HCEC 1CT (cell line): ENCODE results near the gene MAP4K5.
A peak's percentile ranks its signal among the peaks of the same experiment; 100 is the strongest.
"Not testable (repeated sequence)": the region's sequence is repeated elsewhere in the genome, so short reads cannot be mapped to it uniquely, and the experiment has no call there.

ENCODE experiments used
- DNase-seq: peaks from one replicate; pipeline ENCODE4 v3.0.0-alpha.2; 2017

Gene MAP4K5

DNA sequence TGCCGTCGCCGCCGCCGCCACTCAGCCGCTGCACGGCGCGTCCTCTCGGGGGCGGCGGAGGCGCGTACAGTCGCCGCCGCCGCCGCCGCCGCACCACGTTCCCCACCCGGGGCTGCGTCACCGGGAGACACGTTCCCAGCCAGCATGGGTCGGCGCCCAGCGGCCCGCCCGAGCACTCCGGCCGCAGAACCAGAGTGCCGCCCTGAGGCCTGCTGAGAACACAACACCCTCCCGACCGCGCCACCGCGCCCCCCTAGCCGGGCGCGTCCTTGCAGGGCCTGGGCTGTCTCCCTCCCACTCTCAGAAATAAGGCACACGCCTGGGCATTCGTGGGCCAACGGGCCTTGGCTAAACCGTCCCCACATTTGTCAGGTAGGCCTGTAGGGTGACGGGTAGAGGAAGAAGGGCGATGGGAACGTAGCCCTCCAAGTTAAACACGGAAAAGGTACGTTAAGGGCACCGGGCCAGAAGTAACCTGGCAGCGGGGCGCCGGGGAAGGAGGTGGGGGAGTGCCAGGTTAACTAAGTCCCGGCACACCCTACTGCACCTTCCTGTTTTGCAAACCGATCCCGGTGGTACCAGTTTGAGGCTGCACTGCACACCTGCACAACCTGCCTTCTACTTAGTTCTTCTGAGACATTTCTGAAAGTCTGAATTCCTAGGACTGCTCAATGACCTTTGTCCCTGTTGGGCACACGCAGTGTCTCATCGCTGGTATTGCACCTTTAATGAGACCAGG, at the start of gene MAP4K5:
TSS of gene MAP4K5 (minus strand) at position 68 of the 739 bp plus-strand sequence. CDS start 520 bp downstream, outside the sequence.
- DNase-seq = peak; percentile 89

DNA sequence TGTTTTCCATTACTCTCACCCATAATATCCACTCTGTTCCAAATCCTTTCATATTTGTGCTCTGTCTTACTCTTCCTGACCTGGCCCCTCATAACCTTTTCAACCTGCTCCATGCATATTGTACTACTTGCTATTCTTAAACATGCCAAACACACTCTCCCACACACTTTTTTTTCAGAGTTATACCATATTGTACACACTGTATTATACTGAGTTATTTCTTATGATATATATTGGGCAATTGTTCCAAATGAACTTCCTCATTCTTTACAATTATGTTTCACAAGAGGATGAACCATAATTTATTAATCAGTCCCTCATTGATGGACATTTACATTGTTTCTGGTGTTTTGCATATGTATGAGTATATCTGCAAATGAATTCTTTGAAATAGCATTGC, 46.1 kb upstream of the MAP4K5 start:
- no peak for DNase-seq

DNA sequence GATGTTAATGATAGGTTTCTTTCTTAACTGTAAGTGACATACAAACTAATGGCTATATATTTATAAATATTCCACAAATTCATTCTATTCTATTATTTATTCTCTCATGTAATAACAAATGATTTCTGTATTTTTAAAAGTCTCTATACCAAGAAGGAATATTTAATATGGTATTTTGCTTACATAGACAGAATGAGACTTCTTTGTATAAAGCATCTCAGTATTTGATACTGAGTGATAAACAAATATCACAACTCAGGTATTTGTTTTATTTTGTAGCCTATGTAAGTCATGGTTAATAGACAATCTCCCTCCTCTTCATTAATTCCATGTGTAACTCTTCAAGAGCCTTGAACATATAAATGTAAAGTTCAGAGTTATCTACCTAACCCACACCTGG, 45.6 kb upstream of the MAP4K5 start:
- DNase-seq = no peak

DNA sequence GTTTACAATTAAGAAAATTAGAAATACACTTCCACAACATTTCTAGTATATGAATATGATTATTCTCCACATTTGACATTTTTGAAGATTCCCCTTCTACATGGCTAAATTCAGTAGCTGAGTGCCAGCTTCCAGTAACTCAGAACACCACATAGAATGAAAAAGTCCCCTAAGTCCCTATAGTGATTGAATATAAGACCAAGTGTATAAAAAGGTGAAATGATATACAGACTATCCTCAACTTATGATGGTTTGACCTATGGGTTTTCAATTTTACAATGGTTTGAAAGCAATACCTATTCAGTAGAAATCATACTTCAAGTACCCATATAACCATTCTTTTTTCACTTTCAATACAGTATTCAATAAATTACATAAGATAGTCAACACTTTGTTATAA, 43.4 kb upstream of the MAP4K5 start:
- no peak for DNase-seq

DNA sequence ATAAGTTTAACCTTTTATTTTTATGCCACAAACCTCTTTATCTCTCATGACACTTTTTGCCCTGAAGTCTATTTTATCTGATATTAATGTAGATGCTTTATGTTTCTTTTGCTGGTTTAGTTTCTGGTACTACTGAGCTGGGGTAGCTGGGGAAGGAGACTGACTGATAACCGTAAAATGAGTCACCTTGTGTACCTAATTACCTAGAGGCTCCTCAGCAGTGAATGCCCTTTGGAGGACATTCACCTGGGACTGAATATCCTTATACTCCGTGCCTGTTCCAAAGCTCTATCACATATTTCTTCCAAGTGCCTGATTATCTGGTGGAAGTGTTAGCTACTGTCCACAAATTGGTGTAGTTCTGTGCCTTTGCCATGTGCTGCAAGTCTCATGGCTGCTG, 41.5 kb upstream of the MAP4K5 start:
- DNase-seq = no peak

DNA sequence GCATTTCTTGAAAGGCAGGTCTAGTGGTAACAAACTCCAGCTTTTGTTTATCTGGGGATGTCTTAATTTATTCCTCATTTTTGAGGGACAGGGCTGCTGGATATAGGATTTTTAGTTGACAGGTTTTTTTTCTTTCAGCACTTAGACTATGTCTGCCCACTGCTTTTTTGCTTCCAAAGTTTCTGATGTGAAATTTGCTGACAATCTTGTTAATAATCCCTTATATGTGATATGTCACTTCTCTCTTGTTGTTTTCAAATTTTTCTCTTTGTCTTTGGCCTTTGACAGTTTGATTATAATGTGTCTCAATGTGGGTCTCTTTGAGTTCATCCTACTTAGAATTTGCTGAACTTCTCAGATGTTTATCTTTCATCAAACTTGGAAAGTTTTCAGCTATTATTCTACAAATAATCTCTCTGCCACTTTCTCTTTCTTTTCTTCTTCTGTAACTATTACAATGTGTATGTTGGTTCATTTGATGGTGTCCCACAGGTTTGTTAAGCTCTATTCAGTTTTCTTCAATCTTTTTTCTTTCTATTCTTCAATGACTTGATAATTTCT, 37.4 kb upstream of the MAP4K5 start:
- DNase-seq = no peak

DNA sequence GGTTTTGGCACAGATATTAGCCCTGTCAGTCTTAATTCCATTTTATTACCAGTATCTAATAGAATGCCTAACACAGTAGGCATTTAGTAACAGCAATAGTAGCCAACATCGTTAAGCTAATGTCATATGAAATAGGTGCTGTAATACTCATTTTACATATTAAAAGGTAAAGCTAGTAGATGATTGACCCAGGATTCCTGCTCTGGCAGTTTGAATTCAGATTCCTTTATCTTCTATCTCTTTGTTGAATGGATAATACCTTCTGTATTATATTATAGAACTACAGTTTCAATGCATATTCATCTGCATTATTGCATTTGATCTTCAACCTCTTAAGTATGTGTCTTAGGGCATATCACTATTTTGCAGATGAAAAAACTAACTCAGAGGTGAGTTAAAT, 30.5 kb upstream of the MAP4K5 start:
- no peak for DNase-seq

DNA sequence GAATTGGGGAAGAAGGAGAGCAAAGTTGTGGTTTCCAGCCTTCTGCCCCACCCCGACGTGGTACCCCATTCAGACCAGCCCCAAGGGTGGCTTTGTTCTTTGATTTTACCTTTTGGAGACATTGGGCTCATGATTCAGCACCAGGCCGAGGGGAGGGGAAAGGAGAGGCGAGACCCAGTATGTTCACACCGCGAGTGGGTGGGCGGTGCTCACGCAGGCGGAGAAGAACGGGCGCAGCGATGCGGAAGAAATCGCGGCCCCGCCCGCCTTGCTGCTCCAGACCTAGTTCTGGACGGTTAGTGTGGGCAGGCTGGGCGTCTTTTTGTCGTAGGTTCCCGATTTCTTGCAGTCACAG, 28.5 kb upstream of the MAP4K5 start:
- DNase-seq = peak; percentile 73

DNA sequence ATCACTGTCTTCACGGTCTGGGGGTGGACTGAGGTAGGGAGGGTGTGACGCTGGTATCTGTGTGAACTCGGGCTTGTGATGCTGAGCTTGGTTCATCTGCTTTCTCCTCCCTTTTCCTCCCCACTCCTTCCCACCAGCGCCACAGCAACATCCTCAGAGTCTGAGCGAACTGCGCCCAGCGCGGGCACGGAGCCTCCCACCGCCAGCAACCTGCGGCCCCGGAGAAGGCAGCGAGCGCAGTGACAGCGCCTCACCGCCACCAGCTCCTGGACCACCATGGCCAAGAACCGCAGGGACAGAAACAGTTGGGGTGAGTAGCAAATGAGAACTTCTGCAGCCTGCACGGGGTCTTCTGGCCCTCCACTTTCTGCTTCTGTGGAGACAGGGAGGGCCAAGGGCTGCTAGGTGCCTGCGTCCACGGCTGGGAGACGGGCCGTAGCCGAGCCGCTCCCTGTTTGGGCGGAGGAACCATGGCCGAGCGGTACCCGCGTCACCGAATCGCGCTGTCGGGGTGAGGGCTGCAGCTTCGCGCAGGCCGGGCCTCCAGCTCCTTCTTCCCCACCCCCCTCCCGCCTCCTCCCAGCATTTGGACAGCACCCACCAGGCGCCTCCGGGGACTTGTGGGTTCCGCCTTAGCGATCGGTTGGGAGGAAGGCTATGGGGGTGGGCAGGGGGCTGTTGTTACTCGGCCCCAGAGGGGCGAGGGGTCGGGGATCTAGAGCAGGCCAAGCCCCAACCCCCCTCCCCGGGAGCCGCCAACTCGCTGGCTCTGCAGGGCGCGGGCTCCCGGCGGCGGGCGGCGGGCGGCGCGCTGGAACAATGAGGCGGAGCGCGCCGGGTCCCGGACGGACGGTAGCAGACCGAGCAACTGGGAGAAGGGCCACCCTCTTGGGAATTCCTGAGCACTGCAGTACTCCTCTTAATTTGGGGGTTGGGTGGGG, 27.9 kb upstream of the MAP4K5 start, which contains the start of gene ATL1:
TSS of gene ATL1 (plus strand) at position 156 of the 941 bp plus-strand sequence. CDS start at position 277, 121 bp downstream.
- DNase-seq = peak; percentile 77

DNA sequence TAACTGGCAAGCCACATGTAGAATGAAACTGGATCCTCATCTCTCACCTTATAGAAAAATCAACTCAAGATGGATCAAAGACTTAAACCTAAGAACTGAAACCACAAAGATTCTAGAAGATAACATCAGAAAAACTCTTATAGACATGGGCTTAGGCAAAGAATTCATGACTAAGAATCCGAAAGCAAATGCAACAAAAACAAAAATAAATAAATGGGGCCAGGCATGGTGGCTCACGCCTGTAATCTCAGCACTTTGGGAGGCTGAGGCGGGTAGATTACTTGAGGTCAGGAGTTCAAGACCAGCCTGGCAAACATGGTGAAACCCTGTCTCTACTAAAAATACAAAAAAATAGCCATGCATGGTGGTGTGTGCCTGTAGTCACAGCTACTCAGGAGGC, 20.4 kb upstream of the MAP4K5 start:
- DNase-seq = not testable (repeated sequence)

DNA sequence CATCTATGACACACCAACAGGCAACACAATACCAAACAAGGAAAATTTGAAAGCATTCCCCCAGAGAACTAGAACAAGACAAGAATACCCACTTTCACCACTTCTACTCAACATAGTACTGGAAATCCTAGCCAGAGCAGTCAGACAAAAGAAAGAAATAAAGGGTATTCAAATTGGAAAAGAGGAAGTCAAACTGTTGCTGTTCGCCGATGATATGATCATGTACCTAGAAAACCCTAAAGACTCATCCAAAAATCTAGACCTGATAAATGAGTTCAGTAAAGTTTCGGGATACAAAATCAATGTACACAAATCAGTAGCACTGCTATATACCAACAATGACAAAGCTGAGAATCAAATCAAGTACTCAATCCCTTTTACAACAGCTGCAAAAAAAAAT, 19.5 kb upstream of the MAP4K5 start:
- DNase-seq = no peak

DNA sequence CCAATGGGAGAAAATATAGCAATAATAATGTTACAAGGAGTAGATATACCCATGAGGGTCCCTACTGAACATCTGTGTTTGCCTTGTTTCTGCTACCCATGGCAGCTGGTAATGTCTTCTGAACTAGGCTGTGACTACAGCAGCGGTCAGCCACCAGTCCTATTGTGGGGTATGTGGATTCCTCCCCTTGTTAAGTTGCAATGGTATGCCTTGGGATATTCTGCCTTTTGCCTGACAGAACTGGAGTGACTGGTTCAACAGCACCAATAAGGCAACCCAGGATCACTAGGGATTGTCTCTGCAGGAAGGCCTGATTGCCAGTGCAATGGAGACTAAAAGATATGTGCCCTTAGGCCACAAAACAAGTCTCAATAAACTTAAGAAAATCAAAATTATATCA, 17.9 kb upstream of the MAP4K5 start:
- DNase-seq = no peak

DNA sequence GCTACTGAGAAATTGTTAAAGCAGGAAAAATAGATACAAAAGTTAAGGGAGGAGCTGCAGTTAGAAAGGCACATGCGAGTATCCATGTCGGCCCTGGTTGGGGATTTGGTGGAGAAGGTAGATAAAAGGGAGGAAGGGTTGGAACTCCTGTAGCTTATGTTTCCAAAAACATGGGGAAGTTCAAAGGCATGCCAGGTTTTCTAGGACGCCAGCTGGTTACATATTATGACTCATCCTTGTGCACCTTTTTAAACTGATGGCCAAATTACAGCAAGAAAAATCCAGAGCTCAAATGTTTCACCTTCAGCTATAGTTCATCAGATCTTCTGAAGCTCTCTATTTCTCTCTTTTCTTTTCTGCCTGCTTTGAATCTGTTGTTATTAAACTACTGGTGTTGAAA, 13.2 kb upstream of the MAP4K5 start:
- no peak for DNase-seq

DNA sequence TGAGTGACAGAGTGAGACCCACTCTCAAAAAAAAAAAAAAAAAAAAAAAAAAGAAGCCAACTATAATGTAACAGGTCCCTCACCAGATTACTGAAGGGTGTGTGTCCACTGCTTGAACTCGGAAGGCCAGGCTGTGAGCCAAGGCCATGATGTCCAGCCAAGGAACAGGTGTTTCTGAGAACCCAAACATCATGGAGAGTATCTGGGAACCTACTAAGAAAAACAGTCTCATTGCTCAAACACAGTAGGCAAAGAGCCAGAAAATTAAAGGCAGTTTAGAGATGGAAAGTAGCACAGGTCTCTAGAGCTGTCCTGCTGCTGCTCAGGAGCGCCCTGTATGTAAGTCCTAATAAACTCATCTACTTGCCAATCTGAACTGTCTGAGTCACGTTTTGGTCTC, 12.5 kb upstream of the MAP4K5 start:
- no peak for DNase-seq

DNA sequence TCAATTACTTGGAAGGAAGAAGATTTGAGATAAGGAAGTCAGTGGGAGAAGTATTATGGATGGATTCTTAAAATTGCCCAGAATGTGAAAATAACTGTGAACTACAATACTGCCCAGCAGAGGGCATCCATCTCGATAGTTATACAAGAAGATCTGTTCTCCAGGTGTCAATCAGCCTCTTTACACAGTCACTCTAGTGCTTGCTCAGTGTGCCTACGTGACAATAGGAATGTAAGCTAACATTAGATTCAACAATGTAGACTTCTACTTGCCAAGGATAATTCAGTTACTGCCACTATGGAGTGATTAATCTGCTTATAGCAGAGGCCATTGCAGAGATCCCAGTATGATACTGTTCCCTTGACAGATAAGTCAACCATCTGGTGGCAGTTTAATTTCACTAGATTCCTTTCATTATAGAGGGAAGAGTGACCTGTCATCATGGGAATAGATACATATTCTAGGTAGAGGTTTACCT, 10.6 kb upstream of the MAP4K5 start:
- DNase-seq = peak; percentile 51

DNA sequence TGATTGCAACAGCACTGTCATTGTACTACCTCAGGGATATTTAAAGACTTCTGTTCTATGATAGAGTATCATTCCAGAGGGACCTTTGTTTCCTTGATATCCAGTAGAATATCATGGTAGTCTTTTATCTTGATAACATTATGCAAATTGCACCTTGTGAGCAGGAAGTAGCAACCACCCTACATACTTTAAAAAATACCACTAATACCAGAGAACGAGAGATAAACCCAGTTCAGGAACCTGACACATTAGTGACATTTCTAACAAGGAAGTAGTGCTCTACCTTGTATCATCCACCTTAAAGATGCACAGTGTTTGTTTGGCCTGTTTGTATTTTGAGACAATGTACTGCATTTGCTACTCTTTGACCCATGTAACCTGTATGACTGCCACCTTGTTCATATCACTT, 8.8 kb upstream of the MAP4K5 start:
- DNase-seq = no peak

DNA sequence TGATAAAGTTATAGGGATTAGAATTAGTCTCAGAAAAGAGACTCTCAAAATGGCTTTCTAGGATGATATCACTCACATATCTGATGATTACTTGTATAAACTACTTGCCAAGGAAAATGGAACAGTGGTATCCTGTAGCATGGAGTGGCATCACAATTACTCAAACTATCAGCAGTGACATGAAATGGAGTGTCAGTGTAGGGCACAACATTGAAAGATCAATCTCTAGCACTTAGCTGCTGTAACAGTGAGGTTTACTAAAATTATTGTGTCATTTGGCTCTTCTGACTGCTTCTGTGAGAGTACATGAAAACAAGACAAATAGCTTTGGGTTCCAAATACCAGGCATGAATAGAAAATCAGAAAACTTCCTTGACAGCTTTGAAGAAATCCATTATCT, 6.7 kb upstream of the MAP4K5 start:
- DNase-seq = no peak

DNA sequence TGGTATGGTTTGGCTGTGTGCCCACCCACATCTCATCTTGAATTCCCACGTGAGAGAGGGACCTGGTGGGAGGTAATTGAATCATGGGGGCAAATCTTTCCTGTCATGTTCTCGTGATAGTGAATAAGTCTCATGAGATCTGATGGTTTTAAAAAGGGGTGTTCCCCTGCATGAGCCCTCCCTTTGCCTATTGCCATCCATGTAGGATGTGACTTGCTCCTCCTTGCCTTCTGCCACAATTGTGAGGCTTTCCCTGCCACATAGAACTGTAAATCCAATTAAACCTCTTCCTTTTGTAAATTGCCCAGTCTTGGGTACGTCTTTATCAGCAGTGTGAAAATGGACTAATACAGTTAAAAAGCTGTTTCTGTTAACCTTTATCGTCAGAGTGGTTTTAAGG, 5.7 kb upstream of the MAP4K5 start:
- not testable (repeated sequence) for DNase-seq

DNA sequence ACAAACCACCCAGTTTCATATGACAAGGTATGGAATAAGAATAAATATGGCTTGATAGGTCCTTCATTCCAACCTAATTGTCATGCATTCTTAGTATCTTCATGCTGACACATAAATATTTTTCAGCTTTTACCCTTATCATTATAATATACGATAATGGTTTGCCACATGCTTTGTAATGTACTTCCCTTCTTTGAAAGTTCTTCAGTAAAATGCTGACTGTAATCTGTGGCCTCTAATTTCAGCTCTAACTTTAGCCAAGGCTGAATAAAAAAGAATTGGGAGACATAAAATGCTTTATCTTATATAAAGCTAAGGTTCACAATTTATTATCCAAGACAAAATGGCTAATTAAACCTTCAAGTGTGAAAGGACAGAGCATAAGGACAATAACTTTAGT, 2.6 kb upstream of the MAP4K5 start:
- no peak for DNase-seq

DNA sequence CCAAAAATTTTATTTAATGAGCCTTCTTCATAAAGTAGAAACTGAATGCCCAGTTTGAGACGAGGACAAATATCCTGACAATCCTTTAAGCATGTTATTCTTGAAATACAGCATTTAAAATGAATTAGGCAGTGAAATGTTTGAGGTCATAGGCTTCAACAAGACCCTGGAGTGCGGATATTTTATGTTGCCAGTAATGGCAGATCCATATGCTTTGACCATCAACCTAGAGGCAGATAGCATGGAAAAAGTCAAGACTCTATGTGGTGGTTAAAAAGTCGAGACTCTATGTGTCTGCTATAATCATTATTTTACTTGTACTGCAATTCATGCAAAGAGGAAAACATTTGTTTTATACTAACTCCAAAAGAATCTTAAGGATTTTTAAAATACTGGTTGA, 2.0 kb upstream of the MAP4K5 start:
- no peak for DNase-seq

DNA sequence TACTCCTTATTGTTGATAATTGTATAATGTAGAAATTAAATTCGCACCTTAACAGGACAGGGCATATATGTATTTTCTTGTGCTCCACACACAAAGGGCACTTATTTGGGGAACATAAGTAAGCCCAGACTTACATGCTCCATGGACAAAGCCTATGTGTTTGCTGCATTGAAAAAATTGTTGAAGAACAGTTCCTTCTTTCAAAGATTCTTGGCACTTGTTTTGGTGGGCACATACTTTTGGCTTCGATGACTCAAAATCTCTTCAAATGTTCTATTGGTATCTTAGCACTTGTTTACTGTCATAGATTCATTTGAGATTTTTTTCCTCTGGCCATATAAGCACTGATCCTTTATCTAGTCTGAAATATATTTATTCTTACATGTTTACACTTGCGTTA, 1.4 kb upstream of the MAP4K5 start:
- DNase-seq = peak; percentile 25

DNA sequence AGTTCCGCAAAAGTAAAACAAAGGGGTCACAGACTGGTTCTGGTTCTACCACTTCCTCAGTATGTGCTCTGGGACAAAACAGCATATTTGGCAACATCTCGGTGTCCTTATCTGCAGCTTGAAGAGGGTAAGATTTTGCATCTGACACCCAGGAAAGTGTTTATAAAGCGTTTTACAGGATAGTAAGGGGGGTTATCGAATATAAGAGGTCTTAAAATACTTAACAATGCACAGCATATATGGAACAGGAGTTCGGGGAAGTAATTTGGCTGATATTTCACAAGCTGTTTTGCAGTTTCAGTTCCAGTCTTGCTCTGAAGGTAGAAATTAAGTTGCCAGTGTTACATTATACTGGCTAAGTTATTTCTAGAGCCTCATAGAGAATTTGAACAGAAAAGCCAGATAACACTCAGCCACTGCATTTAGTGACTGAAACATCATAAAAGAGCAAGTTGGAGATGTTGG, 904 bp upstream of the MAP4K5 start:
- no peak for DNase-seq
